ENCODE results near the gene AMZ1. TPM values are rescaled to one million over a fixed set of nuclear protein-coding genes. Genes with fewer than 3 reads are reported as not detected.
"Not testable (repeated sequence)": the region's sequence is repeated elsewhere in the genome, so short reads cannot be mapped to it uniquely, and the experiment has no call there.

The AMZ1 gene
- total and polyA plus RNA-seq, 9 donors, result 0.04 to 0.23 (median 0.16) TPM

DNA sequence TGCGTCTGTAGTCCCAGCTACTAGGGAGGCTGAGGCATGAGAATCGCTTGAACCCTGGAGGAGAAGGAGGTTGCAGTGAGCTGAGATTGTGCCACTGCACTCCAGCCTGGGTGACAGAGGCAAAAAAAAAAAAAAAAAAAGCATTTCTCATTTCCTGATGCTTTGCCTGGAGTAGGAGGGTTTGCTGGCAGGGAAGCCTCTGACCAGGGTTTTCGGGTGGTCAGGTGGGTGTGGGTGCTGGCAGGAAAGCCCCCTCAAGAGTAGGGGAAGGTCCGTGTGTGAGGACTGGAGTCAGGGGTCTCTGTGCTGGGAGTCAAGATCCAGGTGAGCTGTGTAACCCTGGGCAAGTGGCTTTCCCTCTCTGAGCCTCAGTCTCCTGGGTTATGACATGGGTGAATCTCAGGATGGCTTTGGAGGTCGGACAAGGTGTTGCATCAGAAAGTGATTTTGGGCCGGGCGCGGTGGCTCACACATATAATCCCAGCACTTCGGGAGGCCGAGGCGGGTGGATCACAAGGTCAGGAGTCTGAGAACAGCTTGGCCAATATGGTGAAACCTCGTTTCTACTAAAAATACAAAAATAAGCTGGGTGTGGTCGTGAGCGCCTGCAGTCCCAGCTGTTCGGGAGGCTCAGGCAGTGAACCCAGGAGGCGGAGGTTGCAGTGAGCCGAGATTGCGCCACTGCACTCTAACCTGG, 3.2 kb downstream of the AMZ1 start:
- DNase-seq, result no peak
- Histone ChIP-seq H3K36me3 (ENCODE audit: control insufficient read depth, insufficient read depth, low read length) (no peaks in the 10 kb centered on the region), H3K4me3 (ENCODE audit: low read length) (no peak overlapping the region), H3K4me1 (ENCODE audit: control insufficient read depth, insufficient read depth, low read length) (peaks cover 18% of the 10 kb centered on the region), H3K27ac (ENCODE audit: low read length) (no peak overlapping the region), H3K9me3 (replicated peaks; ENCODE audit: control insufficient read depth, low read depth, low read length) (no peaks in the 10 kb centered on the region), H3K27me3 (ENCODE audit: control insufficient read depth, insufficient read depth, low read length) (peaks cover 42% of the 10 kb centered on the region)
- 86% methylated on average over 14 of the region's 18 CpGs for WGBS (ENCODE audit: insufficient coverage)

DNA sequence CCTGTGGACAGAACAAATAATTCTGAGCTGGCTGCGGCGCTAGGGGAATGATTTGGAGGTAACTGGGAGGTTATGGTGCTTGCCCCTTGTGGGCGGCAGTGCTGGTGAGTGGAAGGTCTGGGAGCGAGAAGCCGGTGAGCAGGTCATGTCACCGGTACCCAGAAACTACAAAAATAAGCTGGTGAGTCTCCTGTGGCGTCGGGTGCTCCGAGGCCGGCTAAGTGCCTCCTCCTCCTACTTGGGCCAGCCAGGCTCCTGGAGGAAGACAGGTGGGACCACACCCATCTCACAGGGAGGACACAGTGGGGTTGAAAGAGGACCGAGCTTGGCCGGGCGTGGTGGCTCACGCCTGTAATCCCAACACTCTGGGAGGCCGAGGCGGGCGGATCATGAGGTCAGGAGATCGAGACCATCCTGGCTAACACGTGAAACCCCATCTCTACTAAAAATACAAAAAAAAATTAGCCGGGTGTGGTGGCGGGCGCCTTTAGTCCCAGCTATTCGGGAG, 4.0 kb downstream of the AMZ1 start:
- H3K4me3 ChIP-seq (ENCODE audit: low read length); DNase-seq; H3K9me3 ChIP-seq (replicated peaks; ENCODE audit: control insufficient read depth, low read depth, low read length); H3K27ac ChIP-seq (ENCODE audit: low read length); H3K36me3 ChIP-seq (ENCODE audit: control insufficient read depth, insufficient read depth, low read length): not testable (repeated sequence)
- Histone ChIP-seq H3K27me3 (ENCODE audit: control insufficient read depth, insufficient read depth, low read length) (peaks cover 34% of the 10 kb centered on the region), H3K4me1 (ENCODE audit: control insufficient read depth, insufficient read depth, low read length) (peaks cover 18% of the 10 kb centered on the region)
- WGBS (ENCODE audit: insufficient coverage), result 78% methylated on average over 9 of the region's 23 CpGs

DNA sequence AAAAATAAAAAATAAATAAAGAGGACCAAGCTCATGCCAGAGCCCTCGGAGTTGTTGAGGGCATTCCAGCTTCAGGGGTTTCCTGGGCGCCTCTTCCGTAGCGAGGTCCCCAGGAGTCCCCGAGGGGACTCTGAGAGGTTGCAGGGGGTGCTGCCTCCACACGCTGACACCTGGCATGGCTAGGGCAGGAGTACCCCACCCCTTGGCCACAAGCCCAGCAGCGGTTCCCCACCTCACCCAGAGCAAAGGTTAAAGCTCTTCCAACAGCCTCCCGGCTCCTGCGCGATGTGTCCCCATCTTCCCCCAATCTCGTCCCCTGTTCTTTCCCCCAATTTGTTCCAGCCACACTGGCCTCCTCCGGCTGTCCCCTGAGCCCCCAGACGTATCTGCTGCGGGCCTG, 4.5 kb downstream of the AMZ1 start:
- H3K27ac ChIP-seq (ENCODE audit: low read length), result no peak overlapping the region
- no peak overlapping the region for H3K4me3 ChIP-seq (ENCODE audit: low read length)

DNA sequence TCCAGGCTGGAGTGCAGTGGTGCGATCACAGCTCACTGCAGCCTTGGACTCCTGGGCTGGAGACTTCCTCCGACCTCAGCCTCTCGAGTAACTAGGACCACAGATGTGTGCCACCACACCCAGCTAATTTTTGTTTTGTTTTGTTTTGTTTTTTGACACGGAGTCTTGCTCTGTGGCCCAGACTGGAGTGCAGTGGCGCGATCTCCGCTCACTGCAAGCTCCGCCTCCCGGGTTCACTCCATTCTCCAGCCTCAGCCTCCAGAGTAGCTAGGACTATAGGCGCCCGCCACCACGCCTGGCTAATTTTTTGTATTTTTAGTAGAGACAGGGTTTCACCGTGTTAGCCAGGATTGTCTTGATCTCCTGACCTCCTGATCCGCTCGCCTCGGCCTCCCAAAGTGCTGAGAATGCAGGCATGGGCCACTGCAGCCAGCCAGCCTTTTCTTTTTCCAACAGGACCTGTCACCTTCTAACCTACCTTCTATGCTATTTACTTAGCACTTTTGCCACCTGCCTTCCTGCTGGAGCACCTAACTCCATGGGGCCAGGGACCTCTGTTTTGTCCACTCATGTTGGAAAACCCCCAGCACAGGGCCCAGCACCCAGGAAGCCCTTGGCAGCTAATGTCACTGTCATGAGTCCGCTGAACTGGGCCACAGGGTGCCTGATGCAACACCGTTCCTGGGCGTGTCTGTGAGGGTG, 5.6 kb downstream of the AMZ1 start:
- not testable (repeated sequence) for H3K9me3 ChIP-seq (replicated peaks; ENCODE audit: control insufficient read depth, low read depth, low read length); H3K36me3 ChIP-seq (ENCODE audit: control insufficient read depth, insufficient read depth, low read length); H3K4me1 ChIP-seq (ENCODE audit: control insufficient read depth, insufficient read depth, low read length); DNase-seq; H3K4me3 ChIP-seq (ENCODE audit: low read length); H3K27ac ChIP-seq (ENCODE audit: low read length)
- WGBS (ENCODE audit: insufficient coverage), result 85% methylated on average over 10 of the region's 19 CpGs
- peaks cover 28% of the 10 kb centered on the region for H3K27me3 ChIP-seq (ENCODE audit: control insufficient read depth, insufficient read depth, low read length)

More for the DNA sequence above, 4.5 kb downstream of the AMZ1 start:
- H3K9me3 ChIP-seq (replicated peaks; ENCODE audit: control insufficient read depth, low read depth, low read length), result no peaks in the 10 kb centered on the region
- DNase-seq, result no peak
- 80% methylated on average over 14 of the region's 14 CpGs for WGBS (ENCODE audit: insufficient coverage)
- peaks cover 30% of the 10 kb centered on the region for H3K27me3 ChIP-seq (ENCODE audit: control insufficient read depth, insufficient read depth, low read length)
- H3K36me3 ChIP-seq (ENCODE audit: control insufficient read depth, insufficient read depth, low read length), result no peaks in the 10 kb centered on the region
- H3K4me1 ChIP-seq (ENCODE audit: control insufficient read depth, insufficient read depth, low read length), result peaks cover 15% of the 10 kb centered on the region

DNA sequence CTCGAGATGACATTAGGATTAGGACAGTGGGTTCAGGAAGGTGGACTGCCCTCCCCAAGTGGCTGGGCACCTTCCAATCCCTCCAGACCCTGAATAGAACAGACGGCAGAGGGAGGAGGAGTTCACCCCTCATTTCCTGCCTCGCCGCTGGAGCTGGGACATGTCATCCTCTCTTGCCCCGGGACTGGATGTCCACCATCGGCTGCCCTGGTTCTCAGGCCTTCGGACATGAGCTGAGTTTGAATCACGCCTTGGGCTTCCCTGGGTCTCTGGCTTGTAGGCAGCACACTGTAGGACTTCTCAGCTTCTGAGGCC, 6.1 kb downstream of the AMZ1 start:
- 83% methylated on average over 4 of the region's 8 CpGs for WGBS (ENCODE audit: insufficient coverage)
- DNase-seq; H3K9me3 ChIP-seq (replicated peaks; ENCODE audit: control insufficient read depth, low read depth, low read length): not testable (repeated sequence)

DNA sequence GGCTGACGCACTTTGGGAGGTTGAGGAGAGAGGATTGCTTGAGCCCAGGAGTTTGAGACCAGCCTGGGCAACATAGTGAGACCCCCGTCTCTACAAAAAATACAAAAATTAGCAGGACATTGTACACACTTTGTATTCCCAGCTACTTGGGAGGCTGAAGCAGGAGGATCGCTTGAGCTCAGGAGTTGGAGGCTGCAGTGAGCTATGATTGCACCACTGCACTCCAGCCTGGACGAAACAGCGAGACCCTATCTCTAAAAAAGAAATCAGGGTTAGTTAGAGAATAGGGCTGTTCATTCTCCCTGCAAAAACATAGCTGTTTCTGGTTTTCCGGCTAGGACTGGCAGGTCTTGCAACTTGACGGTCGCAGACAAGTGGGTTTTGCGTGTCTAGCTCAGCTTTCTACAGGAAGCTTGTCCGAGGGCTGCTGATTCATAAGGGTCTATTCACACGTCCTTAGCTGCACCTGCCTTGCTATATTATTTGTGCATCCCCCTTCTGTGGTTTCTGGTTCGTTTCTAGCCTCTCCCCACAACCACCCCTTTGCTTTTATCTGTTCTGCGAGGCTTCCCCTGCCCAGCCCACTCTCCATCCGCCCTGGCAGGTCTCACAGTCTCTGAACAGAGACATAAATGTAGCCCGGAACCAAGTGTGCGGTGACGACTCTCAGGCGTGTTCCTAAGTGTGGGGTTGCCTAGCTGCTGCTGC, 10.7 kb downstream of the AMZ1 start:
- Histone ChIP-seq H3K4me3 (ENCODE audit: low read length) (no peak overlapping the region), H3K27ac (ENCODE audit: low read length) (no peak overlapping the region), H3K27me3 (ENCODE audit: control insufficient read depth, insufficient read depth, low read length) (peaks cover 13% of the 10 kb centered on the region), H3K9me3 (replicated peaks; ENCODE audit: control insufficient read depth, low read depth, low read length) (no peaks in the 10 kb centered on the region), H3K4me1 (ENCODE audit: control insufficient read depth, insufficient read depth, low read length) (peaks cover 3% of the 10 kb centered on the region), H3K36me3 (ENCODE audit: control insufficient read depth, insufficient read depth, low read length) (no peaks in the 10 kb centered on the region)
- WGBS (ENCODE audit: insufficient coverage), result 53% methylated on average over 14 of the region's 18 CpGs
- no peak for DNase-seq

More for the DNA sequence above, 6.1 kb downstream of the AMZ1 start:
- H3K36me3 ChIP-seq (ENCODE audit: control insufficient read depth, insufficient read depth, low read length); H3K4me3 ChIP-seq (ENCODE audit: low read length); H3K27ac ChIP-seq (ENCODE audit: low read length); H3K4me1 ChIP-seq (ENCODE audit: control insufficient read depth, insufficient read depth, low read length): not testable (repeated sequence)
- H3K27me3 ChIP-seq (ENCODE audit: control insufficient read depth, insufficient read depth, low read length), result peaks cover 25% of the 10 kb centered on the region

DNA sequence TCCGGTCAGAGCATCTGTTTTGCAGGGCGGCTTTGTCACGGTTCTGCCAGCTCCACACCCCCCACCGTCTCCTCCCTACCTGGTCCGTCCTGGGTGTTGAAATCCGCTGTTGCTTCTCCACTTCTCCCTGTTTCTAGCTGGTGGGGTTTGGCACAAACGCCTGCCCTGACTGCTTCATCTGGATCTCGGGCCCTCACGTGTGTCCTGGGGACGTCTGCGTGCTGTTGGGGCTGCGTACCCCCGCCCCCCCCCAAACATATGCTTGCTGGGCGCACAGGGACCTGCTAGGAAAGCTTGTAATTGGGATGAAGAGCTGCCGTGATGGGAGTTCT, 11.3 kb downstream of the AMZ1 start:
- no peak overlapping the region for H3K4me3 ChIP-seq (ENCODE audit: low read length)
- WGBS (ENCODE audit: insufficient coverage), result 64% methylated on average over 15 of the region's 15 CpGs
- H3K27ac ChIP-seq (ENCODE audit: low read length), result no peak overlapping the region
- no peaks in the 10 kb centered on the region for H3K36me3 ChIP-seq (ENCODE audit: control insufficient read depth, insufficient read depth, low read length)
- H3K4me1 ChIP-seq (ENCODE audit: control insufficient read depth, insufficient read depth, low read length), result peaks cover 3% of the 10 kb centered on the region
- no peaks in the 10 kb centered on the region for H3K9me3 ChIP-seq (replicated peaks; ENCODE audit: control insufficient read depth, low read depth, low read length)
- DNase-seq, result no peak
- peaks cover 13% of the 10 kb centered on the region for H3K27me3 ChIP-seq (ENCODE audit: control insufficient read depth, insufficient read depth, low read length)

DNA sequence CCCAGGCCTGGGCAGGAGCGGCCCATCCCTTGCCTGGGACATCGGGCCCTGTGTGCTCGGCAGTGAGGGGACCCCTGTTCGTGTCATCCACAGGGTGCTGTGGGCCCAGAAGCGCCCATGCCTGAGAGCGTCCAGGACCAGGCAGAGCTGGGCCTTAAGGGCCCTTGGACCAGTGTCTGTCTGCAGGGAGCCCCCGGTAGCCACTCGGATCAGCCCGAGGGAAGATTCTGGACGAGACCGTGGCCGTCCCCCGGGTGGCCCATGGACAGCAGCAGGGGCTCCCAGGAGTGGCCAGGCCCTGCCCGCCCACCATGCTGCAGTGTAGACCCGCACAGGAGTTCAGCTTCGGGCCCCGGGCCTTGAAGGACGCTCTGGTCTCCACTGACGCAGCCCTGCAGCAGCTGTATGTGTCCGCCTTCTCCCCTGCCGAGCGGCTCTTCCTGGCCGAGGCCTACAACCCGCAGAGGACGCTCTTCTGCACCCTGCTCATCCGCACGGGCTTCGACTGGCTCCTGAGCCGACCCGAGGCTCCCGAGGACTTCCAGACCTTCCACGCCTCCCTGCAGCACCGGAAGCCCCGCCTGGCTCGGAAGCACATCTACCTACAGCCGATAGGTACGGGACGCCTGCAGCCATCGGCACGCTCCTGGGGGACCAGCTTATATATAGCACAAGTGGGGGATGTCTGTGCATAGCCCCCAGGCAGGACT, 12.3 kb downstream of the AMZ1 start:
- Histone ChIP-seq H3K4me1 (ENCODE audit: control insufficient read depth, insufficient read depth, low read length) (peaks cover 3% of the 10 kb centered on the region), H3K9me3 (replicated peaks; ENCODE audit: control insufficient read depth, low read depth, low read length) (no peaks in the 10 kb centered on the region), H3K36me3 (ENCODE audit: control insufficient read depth, insufficient read depth, low read length) (no peaks in the 10 kb centered on the region), H3K27ac (ENCODE audit: low read length) (no peak overlapping the region), H3K27me3 (ENCODE audit: control insufficient read depth, insufficient read depth, low read length) (peaks cover 13% of the 10 kb centered on the region), H3K4me3 (ENCODE audit: low read length) (no peak overlapping the region)
- no peak for DNase-seq
- 80% methylated on average over 38 of the region's 40 CpGs for WGBS (ENCODE audit: insufficient coverage)

DNA sequence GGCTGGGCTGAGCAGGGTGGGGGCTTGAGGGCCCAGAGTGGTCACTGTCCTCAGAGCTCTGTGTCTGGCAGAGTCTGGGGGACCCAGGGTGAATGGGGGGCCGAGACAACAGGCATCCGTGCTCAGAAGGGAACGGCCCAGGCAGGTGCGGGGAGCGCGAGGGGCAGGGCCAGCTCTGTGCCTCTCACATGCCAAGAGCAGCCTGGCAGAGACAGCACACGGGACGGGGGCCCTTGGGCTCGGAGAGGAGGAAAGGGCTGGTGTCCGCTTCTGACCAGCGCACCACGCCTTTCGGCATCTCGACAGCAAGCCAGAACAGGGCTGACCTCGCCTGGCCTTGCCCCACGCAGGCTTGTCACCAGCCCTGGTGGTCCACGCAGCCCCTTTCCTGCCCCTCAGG, 13.4 kb downstream of the AMZ1 start:
- WGBS (ENCODE audit: insufficient coverage), result 85% methylated on average over 17 of the region's 17 CpGs
- H3K36me3 ChIP-seq (ENCODE audit: control insufficient read depth, insufficient read depth, low read length), result no peaks in the 10 kb centered on the region
- H3K4me3 ChIP-seq (ENCODE audit: low read length), result no peak overlapping the region
- H3K9me3 ChIP-seq (replicated peaks; ENCODE audit: control insufficient read depth, low read depth, low read length), result no peaks in the 10 kb centered on the region
- peaks cover 3% of the 10 kb centered on the region for H3K4me1 ChIP-seq (ENCODE audit: control insufficient read depth, insufficient read depth, low read length)
- no peak overlapping the region for H3K27ac ChIP-seq (ENCODE audit: low read length)
- H3K27me3 ChIP-seq (ENCODE audit: control insufficient read depth, insufficient read depth, low read length), result peaks cover 13% of the 10 kb centered on the region
- no peak for DNase-seq
